H9 (cell line): ENCODE data around the gene ARHGAP12. TPM values are rescaled to one million over a fixed set of nuclear protein-coding genes. Genes with fewer than 3 reads are reported as not detected.

Source experiments
- DNase-seq: peaks from one replicate; pipeline ENCODE4 v3.0.0-alpha.2; 2017
- H2AFZ ChIP-seq: one replicate; pipeline ENCODE4 v1.6.1; 2013; ENCODE audit warnings: mild to moderate bottlenecking, low read length, control low read depth, moderate library complexity
- H2AK5ac ChIP-seq: 2 replicates; pipeline ENCODE4 v1.6.1; 2013; ENCODE audit warnings: low read length, control low read depth, mixed read lengths; ENCODE audit not compliant: insufficient read length
- H2BK120ac ChIP-seq: one replicate; pipeline ENCODE4 v1.6.1; 2013; ENCODE audit warnings: low read depth, mild to moderate bottlenecking, low read length, control low read depth, inconsistent platforms; ENCODE audit not compliant: poor library complexity, severe bottlenecking
- H2BK12ac ChIP-seq: 2 replicates; pipeline ENCODE4 v1.6.1; 2013; ENCODE audit warnings: low read length, control low read depth, mixed read lengths, low read depth; ENCODE audit not compliant: insufficient read length
- H2BK15ac ChIP-seq: 2 replicates; pipeline ENCODE4 v1.6.1; 2013; ENCODE audit warnings: low read depth, low read length, control low read depth
- H2BK20ac ChIP-seq: one replicate; pipeline ENCODE4 v1.6.1; 2013; ENCODE audit warnings: low read depth, mild to moderate bottlenecking, low read length, control low read depth, inconsistent platforms; ENCODE audit not compliant: poor library complexity, severe bottlenecking
- H2BK5ac ChIP-seq: 2 replicates; pipeline ENCODE4 v1.6.1; 2013; ENCODE audit warnings: low read length, control low read depth, mixed read lengths; ENCODE audit not compliant: insufficient read length
- H3K14ac ChIP-seq: 2 replicates; pipeline ENCODE4 v1.6.1; 2013; ENCODE audit warnings: low read length, control low read depth; ENCODE audit not compliant: insufficient read depth
- H3K18ac ChIP-seq: 2 replicates; pipeline ENCODE4 v1.6.1; 2013; ENCODE audit warnings: low read depth, mild to moderate bottlenecking, mixed read lengths, low read length, control low read depth; ENCODE audit not compliant: insufficient read length
- H3K23ac ChIP-seq: 2 replicates; pipeline ENCODE4 v1.6.1; 2013; ENCODE audit warnings: low read length, control low read depth, mixed read lengths, low read depth; ENCODE audit not compliant: insufficient read length
- H3K23me2 ChIP-seq: 2 replicates; pipeline ENCODE4 v1.6.1; 2013; ENCODE audit warnings: low read depth, mild to moderate bottlenecking, mixed read lengths, low read length, control low read depth; ENCODE audit not compliant: insufficient read length, poor library complexity, severe bottlenecking
- H3K27ac ChIP-seq: 2 replicates; pipeline ENCODE4 v1.5.1; 2013; ENCODE audit warnings: low read length, control low read depth, mixed read lengths, low read depth; ENCODE audit not compliant: insufficient read length
- H3K27me3 ChIP-seq: 2 replicates; pipeline ENCODE4 v1.6.1; 2013; ENCODE audit warnings: low read length, control low read depth, inconsistent platforms; ENCODE audit not compliant: insufficient read depth
- H3K4ac ChIP-seq: 2 replicates; pipeline ENCODE4 v1.6.1; 2013; ENCODE audit warnings: low read depth, mild to moderate bottlenecking, control low read depth, inconsistent platforms, low read length, moderate library complexity
- H3K4me1 ChIP-seq: 2 replicates; pipeline ENCODE4 v1.6.1; 2013; ENCODE audit warnings: low read length, control low read depth, inconsistent platforms; ENCODE audit not compliant: insufficient read depth
- H3K4me2 ChIP-seq: 2 replicates; pipeline ENCODE4 v1.6.1; 2013; ENCODE audit warnings: low read length, control low read depth, mixed read lengths; ENCODE audit not compliant: insufficient read length, insufficient read depth
- H3K56ac ChIP-seq: 2 replicates; pipeline ENCODE4 v1.6.1; 2013; ENCODE audit warnings: low read depth, mild to moderate bottlenecking, mixed read lengths, low read length, control low read depth; ENCODE audit not compliant: insufficient read length
- H3K79me1 ChIP-seq: 2 replicates; pipeline ENCODE4 v1.6.1; 2013; ENCODE audit warnings: low read depth, mild to moderate bottlenecking, moderate library complexity, low read length, control low read depth, inconsistent platforms; ENCODE audit not compliant: insufficient read depth, poor library complexity, severe bottlenecking
- H3K79me2 ChIP-seq: 2 replicates; pipeline ENCODE4 v1.6.1; 2013; ENCODE audit warnings: low read length, control low read depth, inconsistent platforms; ENCODE audit not compliant: insufficient read depth
- H3K9ac ChIP-seq: 2 replicates; pipeline ENCODE4 v1.6.1; 2013; ENCODE audit warnings: low read length, control low read depth, mixed read lengths; ENCODE audit not compliant: insufficient read length; ENCODE audit errors: extremely low read depth
- H3K9me3 ChIP-seq: one replicate; pipeline ENCODE4 v1.6.1; 2013; ENCODE audit warnings: low read depth, low read length, inconsistent platforms; ENCODE audit not compliant: control insufficient read depth
- H3T11ph ChIP-seq: one replicate; pipeline ENCODE4 v1.6.1; 2013; ENCODE audit warnings: mild to moderate bottlenecking, low read length, control low read depth, inconsistent platforms
- H4K20me1 ChIP-seq: one replicate; pipeline ENCODE4 v1.6.1; 2013; ENCODE audit not compliant: control insufficient read depth, insufficient read length, insufficient read depth
- H4K5ac ChIP-seq: 2 replicates; pipeline ENCODE4 v1.6.1; 2013; ENCODE audit warnings: low read depth, mild to moderate bottlenecking, mixed read lengths, low read length, control low read depth; ENCODE audit not compliant: insufficient read length
- H4K8ac ChIP-seq: replicated peaks from 2 replicates; pipeline ENCODE4 v1.6.1; 2013; ENCODE audit warnings: low read length, control low read depth, mixed read lengths, low read depth; ENCODE audit not compliant: insufficient read length
- H4K91ac ChIP-seq: 2 replicates; pipeline ENCODE4 v1.6.1; 2013; ENCODE audit warnings: low read depth, mild to moderate bottlenecking, moderate library complexity, mixed read lengths, low read length, control low read depth; ENCODE audit not compliant: insufficient read length
- H3K27ac Mint-ChIP-seq, 3 experiments: 2 replicates in 2 of 3; 3 replicates in 1 of 3; pipeline ENCODE4 v1.8.0; 2020 to 2021; ENCODE audit warnings: mixed read lengths in 3 of 3, mild to moderate bottlenecking in 1 of 3, moderate library complexity in 1 of 3
- H3K27me3 Mint-ChIP-seq: 2 replicates; pipeline ENCODE4 v1.8.0; 2021; ENCODE audit warnings: low read depth, mild to moderate bottlenecking, moderate library complexity, mixed read lengths
- H3K36me3 Mint-ChIP-seq, 3 experiments: 2 replicates in 2 of 3; 3 replicates in 1 of 3; pipeline ENCODE4 v1.8.0; 2020 to 2021; ENCODE audit warnings: low read depth in 3 of 3, mixed read lengths in 3 of 3; ENCODE audit not compliant: insufficient read depth in 1 of 3
- H3K4me1 Mint-ChIP-seq, 2 experiments: 2 replicates each; pipeline ENCODE4 v1.8.0; 2020; ENCODE audit warnings: mixed read lengths in 2 of 2
- H3K4me3 Mint-ChIP-seq, 2 experiments: 2 replicates in 1 of 2; 3 replicates in 1 of 2; pipeline ENCODE4 v1.8.0; 2020 to 2021; ENCODE audit warnings: mild to moderate bottlenecking in 2 of 2, mixed read lengths in 2 of 2, moderate library complexity in 1 of 2
- H3K9me3 Mint-ChIP-seq, 2 experiments: 2 replicates in 1 of 2; 3 replicates in 1 of 2; pipeline ENCODE4 v1.8.0; 2020; ENCODE audit warnings: mild to moderate bottlenecking in 2 of 2, mixed read lengths in 2 of 2, moderate library complexity in 1 of 2
- WGBS: extraction: QIAGEN DNeasy Blood & Tissue Kit; methylation state at CpG from one replicate; pipeline ENCODE4 v1.1.7; 2013; ENCODE audit warnings: missing lambda C conversion rate, low lambda C conversion rate, mixed read lengths; ENCODE audit not compliant: insufficient read length; ENCODE audit errors: extremely low coverage; 5-methylcytosine and 5-hydroxymethylcytosine counted together
- total RNA-seq: library from RNA; stranded (reverse); gene quantifications from 2 replicates; pipeline ENCODE4 v1.2.1, GENCODE V29; 2021
- TF ChIP-seq, protein P1 (sequence below): fragments of 200-600 bp; sonication (generic); conservative IDR thresholded peaks from 3 replicates; pipeline ENCODE4 v1.8.0; 2021; ENCODE audit warnings: antibody characterized with exemption, mild to moderate bottlenecking

The ARHGAP12 gene
- total RNA-seq, 1 experiment from 2014 or later, result 34.3 TPM

DNA sequence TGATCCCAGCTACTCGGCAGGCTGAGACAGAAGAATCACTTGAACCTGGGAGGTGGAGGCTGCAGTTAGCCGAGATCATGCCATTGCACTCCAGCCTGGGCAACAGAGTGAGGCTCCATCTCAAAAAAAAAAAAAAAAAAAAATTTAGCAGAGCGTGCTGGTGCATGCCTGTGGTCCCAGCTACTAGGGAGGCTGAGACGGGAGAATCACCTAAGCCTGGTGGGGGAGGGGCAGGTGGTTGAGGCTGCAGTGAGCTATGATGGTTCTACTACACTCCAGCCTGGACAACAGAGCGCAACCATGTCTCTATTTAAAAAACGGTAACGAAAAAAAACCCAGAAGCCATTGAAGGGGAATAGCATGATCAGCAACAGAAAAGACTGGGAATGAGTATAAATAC lies 89.9 kb downstream of the ARHGAP12 start:
- Histone ChIP-seq H4K5ac (no peak overlapping the region), H2BK12ac (no peak overlapping the region), H4K8ac (no peak overlapping the region), H2BK5ac (no peak overlapping the region), H3K9me3 (no peaks in the 10 kb centered on the region), H3K9ac (no peak overlapping the region), H3K18ac (no peak overlapping the region), H2BK120ac (no peak overlapping the region), H3K27me3 (no peaks in the 10 kb centered on the region), H2BK15ac (no peak overlapping the region), H2BK20ac (no peak overlapping the region), H3K14ac (no peak overlapping the region), H3K23ac (no peak overlapping the region), H2AFZ (no peak overlapping the region), H2AK5ac (no peak overlapping the region), H3K27ac (no peak overlapping the region), H3K4ac (no peak overlapping the region), H3K4me1 (no peaks in the 10 kb centered on the region), H4K20me1 (no peaks in the 10 kb centered on the region), H3K4me2 (no peak overlapping the region), H3T11ph (no peak overlapping the region), H3K56ac (no peak overlapping the region), H3K79me2 (no peaks in the 10 kb centered on the region), H4K91ac (no peak overlapping the region), H3K23me2 (no peaks in the 10 kb centered on the region), H3K79me1 (no peaks in the 10 kb centered on the region)
- Mint-ChIP-seq H3K27me3 (no peaks in the 10 kb centered on the region), H3K9me3 (no peaks in the 10 kb centered on the region), H3K36me3 (peaks cover 0 to 3% (median 0%) of the 10 kb centered on the region in 3 experiments; a peak in 2 of 7 replicates), H3K4me3 (no peak overlapping the region), H3K27ac (peak overlapping the region in 1 of 3 experiments; percentile 48; a peak in 1 of 7 replicates), H3K4me1 (peaks cover 6 to 7% of the 10 kb centered on the region in 2 experiments)
- TF ChIP-seq, protein P1, sequence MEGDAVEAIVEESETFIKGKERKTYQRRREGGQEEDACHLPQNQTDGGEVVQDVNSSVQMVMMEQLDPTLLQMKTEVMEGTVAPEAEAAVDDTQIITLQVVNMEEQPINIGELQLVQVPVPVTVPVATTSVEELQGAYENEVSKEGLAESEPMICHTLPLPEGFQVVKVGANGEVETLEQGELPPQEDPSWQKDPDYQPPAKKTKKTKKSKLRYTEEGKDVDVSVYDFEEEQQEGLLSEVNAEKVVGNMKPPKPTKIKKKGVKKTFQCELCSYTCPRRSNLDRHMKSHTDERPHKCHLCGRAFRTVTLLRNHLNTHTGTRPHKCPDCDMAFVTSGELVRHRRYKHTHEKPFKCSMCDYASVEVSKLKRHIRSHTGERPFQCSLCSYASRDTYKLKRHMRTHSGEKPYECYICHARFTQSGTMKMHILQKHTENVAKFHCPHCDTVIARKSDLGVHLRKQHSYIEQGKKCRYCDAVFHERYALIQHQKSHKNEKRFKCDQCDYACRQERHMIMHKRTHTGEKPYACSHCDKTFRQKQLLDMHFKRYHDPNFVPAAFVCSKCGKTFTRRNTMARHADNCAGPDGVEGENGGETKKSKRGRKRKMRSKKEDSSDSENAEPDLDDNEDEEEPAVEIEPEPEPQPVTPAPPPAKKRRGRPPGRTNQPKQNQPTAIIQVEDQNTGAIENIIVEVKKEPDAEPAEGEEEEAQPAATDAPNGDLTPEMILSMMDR, result no peak
- peak; percentile 38 for DNase-seq
- WGBS, result no CpG with 5 or more reads among the region's 7 CpGs
